ENCODE results near the gene IPO4.
"Not testable (repeated sequence)": the region's sequence is repeated elsewhere in the genome, so short reads cannot be mapped to it uniquely, and the experiment has no call there.

Gene IPO4

DNA sequence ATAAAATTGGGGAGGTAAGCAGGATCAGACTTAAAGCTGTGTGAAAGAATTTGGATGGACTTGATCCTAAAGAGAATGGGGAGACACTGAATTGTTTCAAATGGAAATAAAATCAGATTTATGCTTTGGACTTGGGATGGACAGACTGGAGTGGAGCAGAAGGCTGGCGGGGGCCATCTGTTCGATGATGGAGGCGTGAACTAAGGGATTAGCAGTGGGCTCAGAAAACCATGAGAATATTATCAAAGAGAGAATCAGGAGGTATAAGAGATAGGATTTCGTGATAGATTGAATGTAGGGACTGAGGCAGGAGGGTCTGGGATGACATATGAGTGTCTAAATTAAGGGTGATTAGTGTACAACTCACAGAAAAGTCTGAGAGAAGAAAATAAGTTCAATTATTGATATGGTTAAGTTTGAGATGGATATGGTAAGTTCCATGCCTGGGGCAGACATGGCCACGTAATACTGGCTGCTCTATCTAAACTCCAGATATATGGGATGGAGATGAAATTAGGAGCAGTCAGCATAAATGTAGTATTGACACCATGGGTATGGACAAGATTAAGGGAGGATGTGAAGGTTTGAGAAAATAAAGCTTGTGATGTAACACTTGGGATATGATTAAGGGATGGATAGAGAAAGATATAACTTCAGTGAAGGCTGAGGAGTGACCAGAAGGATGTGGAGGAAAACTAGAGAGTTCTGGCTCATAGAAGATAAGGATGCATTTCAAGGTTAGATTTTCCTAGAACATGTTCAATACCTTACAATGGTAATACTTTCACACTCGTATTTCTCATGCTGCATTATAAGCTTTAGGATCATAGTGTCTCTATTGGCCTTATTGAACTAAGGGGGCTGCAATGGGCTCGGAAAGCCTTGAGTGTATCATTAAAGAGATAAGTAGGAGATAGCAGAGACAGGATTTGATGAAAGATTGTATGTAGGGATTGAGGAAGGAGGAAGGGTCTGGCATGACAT is 15.8 kb upstream of the IPO4 start:
- TF ChIP-seq, protein P1, sequence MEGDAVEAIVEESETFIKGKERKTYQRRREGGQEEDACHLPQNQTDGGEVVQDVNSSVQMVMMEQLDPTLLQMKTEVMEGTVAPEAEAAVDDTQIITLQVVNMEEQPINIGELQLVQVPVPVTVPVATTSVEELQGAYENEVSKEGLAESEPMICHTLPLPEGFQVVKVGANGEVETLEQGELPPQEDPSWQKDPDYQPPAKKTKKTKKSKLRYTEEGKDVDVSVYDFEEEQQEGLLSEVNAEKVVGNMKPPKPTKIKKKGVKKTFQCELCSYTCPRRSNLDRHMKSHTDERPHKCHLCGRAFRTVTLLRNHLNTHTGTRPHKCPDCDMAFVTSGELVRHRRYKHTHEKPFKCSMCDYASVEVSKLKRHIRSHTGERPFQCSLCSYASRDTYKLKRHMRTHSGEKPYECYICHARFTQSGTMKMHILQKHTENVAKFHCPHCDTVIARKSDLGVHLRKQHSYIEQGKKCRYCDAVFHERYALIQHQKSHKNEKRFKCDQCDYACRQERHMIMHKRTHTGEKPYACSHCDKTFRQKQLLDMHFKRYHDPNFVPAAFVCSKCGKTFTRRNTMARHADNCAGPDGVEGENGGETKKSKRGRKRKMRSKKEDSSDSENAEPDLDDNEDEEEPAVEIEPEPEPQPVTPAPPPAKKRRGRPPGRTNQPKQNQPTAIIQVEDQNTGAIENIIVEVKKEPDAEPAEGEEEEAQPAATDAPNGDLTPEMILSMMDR (IDR thresholded peaks at IDR 0.05), result no peak
- no peak overlapping the region for H3K4me3 ChIP-seq
- H3K27ac ChIP-seq, result no peak overlapping the region
- DNase-seq (ENCODE audit: low spot score), result peak; percentile 12

DNA sequence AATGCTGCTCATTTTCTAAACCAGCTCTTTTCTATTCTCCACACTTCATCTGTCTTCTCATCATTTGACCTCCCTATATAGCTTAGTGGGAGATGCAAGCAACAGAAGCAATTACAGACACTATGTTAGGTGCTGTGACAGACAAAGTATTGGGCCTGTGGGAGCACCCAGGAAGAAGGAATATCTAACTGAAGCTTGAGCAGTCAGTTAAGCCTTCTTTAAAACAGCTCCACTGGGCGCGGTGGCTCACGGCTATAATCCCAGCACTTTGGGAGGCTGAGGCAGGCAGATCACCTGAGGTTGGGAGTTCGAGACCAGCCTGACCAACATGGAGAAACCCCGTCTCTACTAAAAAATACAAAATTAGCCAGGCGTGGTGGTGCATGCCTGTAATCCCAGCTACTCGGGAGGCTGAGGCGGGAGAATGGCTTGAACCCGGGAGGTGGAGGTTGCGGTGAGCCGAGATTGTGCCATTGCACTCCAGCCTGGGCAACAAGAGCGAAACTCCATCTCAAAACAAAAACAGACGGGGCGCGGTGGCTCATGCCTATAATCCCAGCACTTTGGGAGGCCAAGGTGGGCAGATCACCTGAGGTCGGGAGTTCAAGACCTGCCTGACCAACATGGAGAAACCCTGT is 14.8 kb upstream of the IPO4 start:
- not testable (repeated sequence) for H3K27ac ChIP-seq, H3K4me3 ChIP-seq
- DNase-seq (ENCODE audit: low spot score), result peak; percentile 17

DNA sequence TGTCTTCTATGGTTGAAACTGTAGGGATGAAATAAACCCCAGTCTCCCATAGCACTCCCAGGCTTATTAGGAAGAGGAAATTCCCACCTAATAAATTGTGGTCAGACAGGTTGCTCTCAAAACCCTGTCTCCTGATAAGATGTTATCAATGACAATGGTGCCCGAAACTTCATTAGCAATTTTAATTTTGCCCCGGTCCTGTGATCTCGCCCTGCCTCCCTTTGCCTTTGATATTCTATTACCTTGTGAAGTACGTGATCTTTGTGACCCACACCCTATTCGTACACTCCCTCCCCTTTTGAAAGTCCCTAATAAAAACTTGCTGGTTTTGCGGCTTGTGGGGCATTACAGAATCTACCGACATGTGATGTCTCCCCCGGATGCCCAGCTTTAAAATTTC is 13.9 kb upstream of the IPO4 start:
- H3K4me3 ChIP-seq, H3K27ac ChIP-seq: not testable (repeated sequence)
- DNase-seq (ENCODE audit: low spot score), result peak; percentile 5

DNA sequence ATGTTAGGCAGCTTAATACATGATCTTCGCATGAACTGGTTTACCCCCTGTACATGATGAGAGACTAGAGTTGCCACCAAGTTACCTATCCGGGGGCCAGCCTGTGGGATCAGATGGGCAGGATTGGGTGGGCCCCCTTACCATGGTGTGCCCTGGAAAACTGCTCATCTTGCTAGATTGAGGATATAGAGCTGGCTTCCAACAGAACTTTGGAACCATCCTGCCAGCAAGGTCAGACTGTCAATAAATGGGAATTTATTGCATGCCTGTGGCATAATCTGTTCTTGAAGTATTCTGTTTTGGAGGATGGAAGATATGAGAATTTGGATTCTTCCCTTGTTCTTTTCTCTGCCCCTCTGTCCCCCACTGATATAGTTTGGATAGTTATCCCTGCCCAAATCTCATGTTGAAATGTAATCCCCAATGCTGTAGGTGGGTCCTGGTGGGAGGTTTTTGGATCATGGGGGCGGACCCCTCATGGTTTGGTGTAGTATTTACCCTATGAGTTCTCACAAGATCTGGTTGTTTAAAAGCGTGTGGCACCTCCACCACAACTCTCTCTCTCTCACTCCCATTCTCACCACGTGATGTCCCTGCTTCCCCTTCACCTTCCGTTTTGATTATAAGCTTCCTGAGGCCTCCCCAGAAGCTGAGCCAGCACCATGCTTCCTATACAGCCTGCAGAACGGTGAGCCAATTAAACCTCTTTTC is 10.4 kb upstream of the IPO4 start:
- DNase-seq (ENCODE audit: low spot score), result no peak
- no peak overlapping the region for H3K27ac ChIP-seq
- TF ChIP-seq, protein P1 (IDR thresholded peaks at IDR 0.05), result no peak
- no peak overlapping the region for H3K4me3 ChIP-seq

DNA sequence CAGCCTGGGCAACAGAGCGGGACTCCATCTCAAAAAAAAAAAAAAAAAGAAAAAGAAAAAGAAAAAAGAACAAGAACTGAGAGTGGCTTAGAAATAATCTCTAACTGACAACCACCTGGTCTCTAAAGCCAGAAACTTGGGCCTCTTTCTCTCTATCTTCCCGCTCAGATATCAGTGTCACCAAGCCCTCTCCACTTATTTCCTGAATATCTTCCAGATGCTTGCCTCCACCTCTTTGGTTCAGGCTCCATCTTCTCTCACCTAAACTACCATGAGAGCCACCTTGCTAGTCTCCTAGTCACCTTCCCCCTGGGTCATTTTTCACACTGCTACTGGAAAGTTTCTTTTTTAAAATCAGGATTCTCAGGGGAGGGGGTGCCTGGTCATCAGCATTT is 8.4 kb upstream of the IPO4 start:
- Histone ChIP-seq H3K4me3 (no peak overlapping the region), H3K27ac (no peak overlapping the region)
- no peak for DNase-seq (ENCODE audit: low spot score)
- TF ChIP-seq, protein P1 (IDR thresholded peaks at IDR 0.05), result no peak

DNA sequence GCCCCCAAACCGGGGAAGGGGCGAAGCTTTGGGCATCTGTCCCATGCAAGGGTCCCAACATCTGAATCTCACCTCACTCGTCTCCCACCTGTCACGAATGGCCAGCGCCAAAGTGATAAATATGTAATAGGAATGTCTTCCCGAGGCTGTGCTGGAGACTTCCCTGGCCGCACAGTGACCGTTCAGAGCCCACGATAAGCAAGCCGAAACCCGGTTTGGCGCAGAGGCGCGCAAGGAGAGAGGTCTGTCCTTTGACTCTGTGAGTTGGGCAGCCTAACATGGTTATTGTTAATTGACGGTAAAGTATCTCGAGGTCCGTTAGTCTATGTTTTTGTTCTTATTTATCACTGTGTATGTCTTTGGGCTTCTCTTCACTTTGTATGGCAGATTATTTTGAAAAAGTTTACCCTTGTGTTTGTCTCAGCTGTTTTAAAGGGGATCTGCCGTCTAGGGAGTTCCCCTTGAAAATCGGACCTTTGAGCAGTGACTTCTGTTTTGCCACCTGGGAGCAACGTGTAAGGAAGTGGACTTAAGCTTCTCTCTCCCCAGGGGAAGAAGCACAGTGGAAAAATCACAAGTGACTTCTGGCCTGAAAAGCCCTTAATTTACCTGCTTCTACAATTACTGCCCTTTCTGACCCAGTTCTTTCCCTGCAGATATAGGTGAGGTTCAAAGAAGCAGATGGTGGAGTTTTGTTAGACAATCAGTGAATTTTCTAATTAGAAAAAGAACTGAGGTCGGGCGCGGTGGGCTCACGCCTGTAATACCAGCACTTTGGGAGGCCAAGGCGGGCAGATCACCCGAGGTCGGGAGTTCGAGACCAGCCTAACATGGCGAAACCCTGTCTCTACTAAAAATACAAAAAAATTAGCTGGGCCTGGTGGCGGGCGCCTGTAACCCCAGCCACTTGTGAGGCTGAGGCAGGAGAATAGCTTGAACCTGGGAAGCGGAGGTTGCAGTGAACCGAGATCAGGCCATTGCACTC is 7.7 kb upstream of the IPO4 start:
- Histone ChIP-seq H3K27ac (peak overlapping the region; percentile 96), H3K4me3 (peak overlapping the region; percentile 89)
- no peak for DNase-seq (ENCODE audit: low spot score)
- TF ChIP-seq, protein P1 (IDR thresholded peaks at IDR 0.05), result no peak

DNA sequence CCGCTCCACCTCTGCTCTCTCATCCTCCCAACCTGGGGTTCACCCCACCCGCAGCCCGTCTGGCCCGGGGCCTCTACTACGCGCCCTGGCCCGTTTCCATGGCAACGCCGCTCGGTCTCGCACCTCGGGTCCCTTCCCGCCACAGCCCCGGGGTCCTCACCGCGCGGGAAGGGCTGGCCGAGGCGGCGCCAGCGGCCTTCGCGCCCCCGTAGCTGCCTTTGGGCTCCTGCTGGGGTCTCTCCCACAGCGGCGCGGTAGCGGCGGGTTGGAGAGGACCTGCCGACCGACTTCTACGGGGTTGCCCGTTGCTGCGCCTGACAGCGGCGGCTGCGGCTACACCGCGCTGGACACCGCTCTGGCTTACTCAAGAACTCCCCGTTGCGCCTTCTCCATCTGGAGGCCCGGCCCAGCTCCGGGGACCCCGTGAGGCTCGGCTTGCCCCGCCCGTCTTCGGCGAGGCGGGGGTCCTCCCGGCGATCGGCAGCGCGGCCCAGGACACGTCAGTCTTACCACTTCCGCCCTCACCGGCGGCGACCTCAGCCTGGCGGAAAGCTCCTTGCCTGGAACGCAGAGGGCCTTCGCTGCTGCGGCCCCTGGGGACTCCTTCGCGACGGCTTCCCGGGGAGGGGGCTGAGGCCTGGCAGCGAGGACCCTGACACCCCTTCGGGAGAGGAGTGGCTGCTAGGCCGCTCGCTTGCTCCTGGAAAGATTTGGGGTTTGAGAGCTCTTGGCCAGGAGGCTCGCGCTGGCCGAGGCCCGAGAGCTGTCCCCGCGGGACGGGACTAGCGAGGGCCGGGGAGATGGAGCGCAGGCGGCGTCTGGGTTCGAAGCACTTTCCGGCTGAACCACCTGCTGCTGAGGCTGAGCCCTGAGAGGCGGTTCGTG is 6.8 kb upstream of the IPO4 start, which contains the start of gene TM9SF1:
TM9SF1 (minus strand) TSS at position 256 of the 885 bp plus-strand sequence. CDS start 422 bp downstream, outside the sequence.
- TF ChIP-seq, protein P1 (IDR thresholded peaks at IDR 0.05), result no peak
- Histone ChIP-seq H3K27ac (peak within 1 kb of the TSS; percentile 96), H3K4me3 (peak within 1 kb of the TSS; percentile 89)
- peak; percentile 93 for DNase-seq (ENCODE audit: low spot score)
